Progenitor cell of endocrine pancreas (in vitro differentiated cells): ENCODE data around the gene HIVEP3. TPM values are rescaled to one million over a fixed set of nuclear protein-coding genes. Genes with fewer than 3 reads are reported as not detected.

Experiments
- DNase-seq: peaks from one replicate; pipeline ENCODE4 v3.0.0; 2021; ENCODE audit warnings: low spot score; ENCODE audit not compliant: unreplicated experiment
- H3K27ac Mint-ChIP-seq: 2 replicates; pipeline ENCODE4 v1.8.0; 2021; ENCODE audit warnings: mild to moderate bottlenecking, moderate library complexity, mixed read lengths
- H3K27me3 Mint-ChIP-seq: 2 replicates; pipeline ENCODE4 v1.8.0; 2021; ENCODE audit warnings: mixed read lengths
- H3K36me3 Mint-ChIP-seq: 2 replicates; pipeline ENCODE4 v1.8.0; 2022; ENCODE audit warnings: mixed read lengths; ENCODE audit not compliant: insufficient read depth
- H3K4me1 Mint-ChIP-seq: 2 replicates; pipeline ENCODE4 v1.8.0; 2021; ENCODE audit warnings: low read depth, mixed read lengths
- H3K4me3 Mint-ChIP-seq: 2 replicates; pipeline ENCODE4 v1.8.0; 2021; ENCODE audit warnings: low read depth, mild to moderate bottlenecking, moderate library complexity, mixed read lengths
- H3K9me3 Mint-ChIP-seq: 2 replicates; pipeline ENCODE4 v1.8.0; 2021; ENCODE audit warnings: low read depth, mixed read lengths
- total RNA-seq: library from RNA; stranded (reverse); gene quantifications from 2 replicates; pipeline ENCODE4 v1.2.1, GENCODE V29; 2021
- TF ChIP-seq, protein P1 (sequence below): fragments of 200-600 bp; sonication (generic); IDR thresholded peaks from one replicate; pipeline ENCODE4 v1.5.0; 2021; ENCODE audit warnings: antibody characterized with exemption, mild to moderate bottlenecking; ENCODE audit not compliant: unreplicated experiment

The HIVEP3 gene
- total RNA-seq, 1 donor from 2014 or later: 1.1 TPM

DNA sequence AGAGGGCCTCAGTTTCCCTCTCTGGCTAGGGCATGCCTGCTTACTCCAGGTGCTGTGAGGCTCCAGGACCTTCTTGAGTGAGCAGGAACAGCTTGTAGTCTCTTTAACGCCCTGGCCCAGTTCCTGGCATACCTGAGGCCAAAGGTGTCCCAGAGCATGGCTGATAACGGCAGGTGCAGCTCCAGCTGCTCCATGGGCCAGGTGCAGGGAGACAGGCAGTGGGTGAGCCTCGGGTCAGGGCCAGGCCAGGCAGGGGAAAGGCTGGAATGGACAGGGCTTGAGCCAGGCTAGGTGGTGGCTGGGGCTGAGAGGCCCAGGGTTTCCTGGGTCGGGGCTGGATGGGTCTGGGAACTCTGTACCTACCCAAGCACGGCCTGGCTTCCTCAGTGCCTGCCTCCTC, 452.6 kb downstream of the HIVEP3 start:
- H3K36me3 Mint-ChIP-seq: no peaks in the 10 kb centered on the region
- no peak overlapping the region for H3K27ac Mint-ChIP-seq
- peaks cover 19% of the 10 kb centered on the region for H3K4me1 Mint-ChIP-seq
- TF ChIP-seq, protein P1, sequence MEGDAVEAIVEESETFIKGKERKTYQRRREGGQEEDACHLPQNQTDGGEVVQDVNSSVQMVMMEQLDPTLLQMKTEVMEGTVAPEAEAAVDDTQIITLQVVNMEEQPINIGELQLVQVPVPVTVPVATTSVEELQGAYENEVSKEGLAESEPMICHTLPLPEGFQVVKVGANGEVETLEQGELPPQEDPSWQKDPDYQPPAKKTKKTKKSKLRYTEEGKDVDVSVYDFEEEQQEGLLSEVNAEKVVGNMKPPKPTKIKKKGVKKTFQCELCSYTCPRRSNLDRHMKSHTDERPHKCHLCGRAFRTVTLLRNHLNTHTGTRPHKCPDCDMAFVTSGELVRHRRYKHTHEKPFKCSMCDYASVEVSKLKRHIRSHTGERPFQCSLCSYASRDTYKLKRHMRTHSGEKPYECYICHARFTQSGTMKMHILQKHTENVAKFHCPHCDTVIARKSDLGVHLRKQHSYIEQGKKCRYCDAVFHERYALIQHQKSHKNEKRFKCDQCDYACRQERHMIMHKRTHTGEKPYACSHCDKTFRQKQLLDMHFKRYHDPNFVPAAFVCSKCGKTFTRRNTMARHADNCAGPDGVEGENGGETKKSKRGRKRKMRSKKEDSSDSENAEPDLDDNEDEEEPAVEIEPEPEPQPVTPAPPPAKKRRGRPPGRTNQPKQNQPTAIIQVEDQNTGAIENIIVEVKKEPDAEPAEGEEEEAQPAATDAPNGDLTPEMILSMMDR: no peak
- H3K4me3 Mint-ChIP-seq: no peak overlapping the region
- no peak for DNase-seq
- H3K9me3 Mint-ChIP-seq: no peaks in the 10 kb centered on the region
- H3K27me3 Mint-ChIP-seq: no peaks in the 10 kb centered on the region

DNA sequence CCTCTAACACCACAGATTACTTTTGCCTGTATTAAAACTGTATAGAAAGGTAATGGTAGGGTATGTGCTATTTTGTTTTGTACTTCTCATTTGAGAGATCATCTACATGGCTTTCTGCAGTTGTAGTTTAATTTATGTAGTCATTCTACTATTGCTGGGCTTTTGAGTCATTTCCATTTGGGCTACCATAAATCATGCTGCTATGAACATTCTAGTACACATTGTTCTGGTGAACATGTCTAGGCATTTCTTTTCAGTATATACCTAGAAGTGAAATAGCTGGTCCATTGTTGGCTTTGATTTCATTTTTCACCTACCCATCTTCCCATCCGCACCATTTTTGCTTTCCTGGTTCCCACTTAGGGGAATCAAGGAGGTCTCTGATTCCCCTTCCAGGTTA, 453.0 kb downstream of the HIVEP3 start:
- H3K36me3 Mint-ChIP-seq: no peaks in the 10 kb centered on the region
- H3K27me3 Mint-ChIP-seq: no peaks in the 10 kb centered on the region
- H3K27ac Mint-ChIP-seq: no peak overlapping the region
- no peaks in the 10 kb centered on the region for H3K9me3 Mint-ChIP-seq
- DNase-seq: no peak
- peaks cover 19% of the 10 kb centered on the region for H3K4me1 Mint-ChIP-seq
- no peak overlapping the region for H3K4me3 Mint-ChIP-seq
- TF ChIP-seq, protein P1: no peak

DNA sequence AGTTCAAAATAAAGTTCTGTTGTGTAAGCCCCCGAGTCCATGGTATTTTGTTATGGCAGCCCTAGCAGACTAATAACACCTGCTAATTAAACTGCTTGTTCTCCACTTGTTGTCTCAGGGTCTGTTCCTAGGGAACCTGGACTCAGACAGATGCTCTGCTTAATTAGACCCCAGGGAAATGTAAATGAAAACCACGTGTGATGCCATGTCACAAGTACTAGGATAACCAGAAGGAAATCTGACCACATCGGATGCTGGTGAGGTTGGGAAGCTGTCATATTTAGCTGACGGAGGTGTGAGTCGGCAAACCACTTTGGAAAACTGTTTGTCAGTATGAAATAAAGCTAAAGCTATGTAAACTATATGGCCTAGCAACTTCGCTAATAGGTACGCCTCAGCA, 453.8 kb downstream of the HIVEP3 start:
- Mint-ChIP-seq H3K4me1 (peaks cover 17% of the 10 kb centered on the region), H3K4me3 (no peak overlapping the region), H3K9me3 (no peaks in the 10 kb centered on the region), H3K36me3 (no peaks in the 10 kb centered on the region), H3K27me3 (peaks cover 2% of the 10 kb centered on the region), H3K27ac (no peak overlapping the region)
- no peak for DNase-seq
- TF ChIP-seq, protein P1: no peak

DNA sequence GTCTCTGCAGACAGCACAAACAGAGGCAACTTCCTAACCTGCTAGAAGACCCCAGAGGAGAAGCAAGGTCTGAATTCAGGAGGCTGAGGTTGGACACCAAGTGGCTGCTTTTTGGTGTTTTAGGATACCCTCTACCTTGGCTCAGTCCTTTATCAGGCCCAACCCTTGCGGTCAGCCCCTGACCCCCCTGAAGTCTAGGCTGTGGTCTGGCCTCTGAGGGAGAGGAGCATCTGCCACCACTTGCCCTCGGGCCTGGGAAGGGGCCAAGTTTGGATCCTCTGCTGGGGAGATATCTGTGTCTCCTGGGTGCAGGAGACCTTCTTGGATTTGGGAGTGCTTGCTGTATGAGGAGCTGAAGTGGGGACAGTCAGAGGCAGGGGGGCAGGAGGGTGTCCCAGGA, 455.2 kb downstream of the HIVEP3 start:
- peaks cover 17% of the 10 kb centered on the region for H3K4me1 Mint-ChIP-seq
- TF ChIP-seq, protein P1: no peak
- no peak overlapping the region for H3K4me3 Mint-ChIP-seq
- peaks cover 8% of the 10 kb centered on the region for H3K27me3 Mint-ChIP-seq
- no peaks in the 10 kb centered on the region for H3K9me3 Mint-ChIP-seq
- no peak overlapping the region for H3K27ac Mint-ChIP-seq
- no peaks in the 10 kb centered on the region for H3K36me3 Mint-ChIP-seq
- no peak for DNase-seq

DNA sequence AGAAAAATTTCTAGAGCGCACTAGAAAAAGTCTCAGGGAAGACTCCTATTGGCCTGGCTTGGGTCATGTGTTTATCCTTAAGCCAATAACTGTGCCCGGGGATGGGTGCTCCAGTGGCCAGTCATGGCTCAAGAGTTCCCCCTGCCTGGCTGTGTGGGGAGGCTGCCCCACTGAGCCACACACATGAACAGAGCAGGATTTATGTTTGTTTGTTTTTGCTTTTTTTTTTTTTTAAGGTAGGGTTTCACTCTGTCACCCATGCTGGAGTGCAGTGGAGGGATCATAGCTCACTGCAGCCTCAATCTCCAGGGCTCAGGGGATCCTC, 456.1 kb downstream of the HIVEP3 start:
- TF ChIP-seq, protein P1: no peak
- no peak overlapping the region for H3K4me3 Mint-ChIP-seq
- no peaks in the 10 kb centered on the region for H3K9me3 Mint-ChIP-seq
- H3K36me3 Mint-ChIP-seq: no peaks in the 10 kb centered on the region
- peaks cover 8% of the 10 kb centered on the region for H3K27me3 Mint-ChIP-seq
- no peak for DNase-seq
- H3K4me1 Mint-ChIP-seq: peaks cover 8% of the 10 kb centered on the region
- H3K27ac Mint-ChIP-seq: no peak overlapping the region
